Measurements from ENCODE around the gene ATP1B1. TPM values are rescaled to one million over a fixed set of nuclear protein-coding genes. Genes with fewer than 3 reads are reported as not detected.
A peak's percentile ranks its signal among the peaks of the same experiment; 100 is the strongest.

ATP1B1 gene
- total and polyA plus RNA-seq, 9 of the 15 experiments (the other 6 are each of a cell fraction or from before 2014, with no cell fraction given), result 0.76 to 3.0 (median 1.7) TPM

DNA sequence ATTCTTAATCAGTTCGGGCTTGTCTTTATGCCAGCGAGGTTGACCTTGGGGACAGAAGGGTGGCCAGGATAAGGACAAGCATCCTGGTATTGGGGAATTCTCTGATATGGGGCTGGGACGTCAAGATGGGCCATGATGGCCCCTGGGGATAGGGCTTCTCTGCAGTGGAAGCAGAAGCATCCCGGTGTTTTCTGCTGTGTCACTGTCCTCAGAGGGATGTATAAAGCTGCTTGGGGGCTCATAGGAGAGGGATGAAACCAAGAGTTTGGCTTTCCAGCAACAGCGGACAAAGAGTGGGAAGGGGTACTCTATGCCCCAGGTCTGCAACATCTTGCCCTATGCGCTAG is 1.4 kb upstream of the ATP1B1 start:
- H3K27ac ChIP-seq (ENCODE audit: extremely low read depth, low read depth, low read length), result no peak overlapping the region
- no peak overlapping the region for H3K9ac ChIP-seq (ENCODE audit: insufficient read depth in 1 of 2, low read depth in 2 of 2, low read length in 2 of 2)
- H3K4me3 ChIP-seq, result no peak overlapping the region
- H3K9me1 ChIP-seq (ENCODE audit: control insufficient read depth, insufficient read depth, low read length), result no peaks in the 10 kb centered on the region
- FAIRE-seq, result no peak
- peaks cover 3 to 18% of the 10 kb centered on the region in 2 experiments; a peak in 4 of 5 replicates for H3K4me1 ChIP-seq (replicated peaks in 1 of 2; ENCODE audit: control insufficient read depth in 2 of 2, insufficient read depth in 2 of 2, low read length in 2 of 2)
- no peak for ATAC-seq
- no peaks in the 10 kb centered on the region for H3K9me3 ChIP-seq (replicated peaks; ENCODE audit: control insufficient read depth, insufficient read depth, low read depth, low read length)
- no TSS peak for BruUV-seq (replicated peaks)
- no peaks in the 10 kb centered on the region for H3K79me2 ChIP-seq (ENCODE audit: control insufficient read depth, insufficient read depth, low read length)
- CTCF ChIA-PET (ENCODE audit: low intra/inter-chr PET ratio), result no interaction called here
- intact Hi-C loops (cut with micrococcal nuclease) (loop anchor here (5.0 to 10.0 kb wide), 2 partner anchors 440 to 658 kb away; no protein-coding TSS in a partner anchor), in situ Hi-C loops (cut with MboI) (no loop called here)
- H3K27me3 ChIP-seq (ENCODE audit: control insufficient read depth in 2 of 2, insufficient read depth in 2 of 2, low read length in 2 of 2), result peaks cover 15 to 51% of the 10 kb centered on the region in 2 experiments
- peak in 1 of 4 experiments; percentile 26 for DNase-seq (ENCODE audit: extremely low read depth in 1 of 4, low spot score in 3 of 4)
- POLR2A ChIA-PET, result interaction anchor here (0.6 to 2.0 kb wide), 6 partner anchors 11 to 548 kb away, joined by 3 to 8 read pairs (median 4); no protein-coding TSS in a partner anchor
- H2AFZ ChIP-seq (ENCODE audit: low read depth, low read length), result no peak overlapping the region
- H4K20me1 ChIP-seq (replicated peaks; ENCODE audit: control insufficient read depth, insufficient read depth, low read length), result no peaks in the 10 kb centered on the region
- H3K36me3 ChIP-seq (ENCODE audit: control insufficient read depth, insufficient read depth, low read length), result no peaks in the 10 kb centered on the region
- no peak overlapping the region for H3K4me2 ChIP-seq (ENCODE audit: insufficient read depth, low read length)
- 18% methylated on average over 6 of the region's 6 CpGs for WGBS (ENCODE audit: insufficient coverage, low coverage, missing lambda C conversion rate)
- TF ChIP-seq ZNF584 (CRISPR knock-in tag; IDR thresholded peaks at IDR 0.05; ENCODE audit: low read depth) (no peak), ZNF707 (CRISPR knock-in tag; conservative IDR thresholded peaks at IDR 0.05) (no peak), ARHGAP35 (IDR thresholded peaks at IDR 0.05; ENCODE audit: partially characterized antibody) (no peak), C11orf30 (IDR thresholded peaks at IDR 0.05; ENCODE audit: low read depth) (peak; percentile 68), ZNF274 (IDR thresholded peaks at IDR 0.05; ENCODE audit: borderline replicate concordance, low read depth, low read length) (no peak), TFAM (CRISPR knock-in tag; conservative IDR thresholded peaks at IDR 0.05) (no peak), ELF2 (CRISPR knock-in tag; IDR thresholded peaks at IDR 0.05) (no peak), KLF10 (CRISPR knock-in tag; IDR thresholded peaks at IDR 0.05) (no peak), GABPB1 (CRISPR knock-in tag; IDR thresholded peaks at IDR 0.05) (no peak), NBN (IDR thresholded peaks at IDR 0.05; ENCODE audit: low read depth) (no peak), FUS (optimal IDR thresholded peaks at IDR 0.05; ENCODE audit: low read depth, low read length) (no peak), RNF2 (IDR thresholded peaks at IDR 0.05) (no peak), NR2C2 (CRISPR knock-in tag; IDR thresholded peaks at IDR 0.05) (no peak), NR2C2 (tag; IDR thresholded peaks at IDR 0.05) (no peak), PML (IDR thresholded peaks at IDR 0.05; ENCODE audit: low read length) (no peak), MAFG (tag; conservative IDR thresholded peaks at IDR 0.05) (peak; percentile 76), SETDB1 (IDR thresholded peaks at IDR 0.05; ENCODE audit: low read length) (no peak), KDM2B (CRISPR knock-in tag; IDR thresholded peaks at IDR 0.05) (no peak), MYNN (IDR thresholded peaks at IDR 0.05) (no peak), MYNN (CRISPR knock-in tag; IDR thresholded peaks at IDR 0.05) (no peak)
- TF ChIP-seq, protein P1, sequence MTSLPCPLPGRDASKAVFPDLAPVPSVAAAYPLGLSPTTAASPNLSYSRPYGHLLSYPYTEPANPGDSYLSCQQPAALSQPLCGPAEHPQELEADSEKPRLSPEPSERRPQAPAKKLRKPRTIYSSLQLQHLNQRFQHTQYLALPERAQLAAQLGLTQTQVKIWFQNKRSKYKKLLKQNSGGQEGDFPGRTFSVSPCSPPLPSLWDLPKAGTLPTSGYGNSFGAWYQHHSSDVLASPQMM (CRISPR knock-in tag; IDR thresholded peaks at IDR 0.05), result no peak
- TF ChIP-seq, protein P2, sequence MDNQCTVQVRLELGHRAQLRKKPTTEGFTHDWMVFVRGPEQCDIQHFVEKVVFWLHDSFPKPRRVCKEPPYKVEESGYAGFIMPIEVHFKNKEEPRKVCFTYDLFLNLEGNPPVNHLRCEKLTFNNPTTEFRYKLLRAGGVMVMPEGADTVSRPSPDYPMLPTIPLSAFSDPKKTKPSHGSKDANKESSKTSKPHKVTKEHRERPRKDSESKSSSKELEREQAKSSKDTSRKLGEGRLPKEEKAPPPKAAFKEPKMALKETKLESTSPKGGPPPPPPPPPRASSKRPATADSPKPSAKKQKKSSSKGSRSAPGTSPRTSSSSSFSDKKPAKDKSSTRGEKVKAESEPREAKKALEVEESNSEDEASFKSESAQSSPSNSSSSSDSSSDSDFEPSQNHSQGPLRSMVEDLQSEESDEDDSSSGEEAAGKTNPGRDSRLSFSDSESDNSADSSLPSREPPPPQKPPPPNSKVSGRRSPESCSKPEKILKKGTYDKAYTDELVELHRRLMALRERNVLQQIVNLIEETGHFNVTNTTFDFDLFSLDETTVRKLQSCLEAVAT (IDR thresholded peaks at IDR 0.05), result no peak
- TF ChIP-seq, protein P3, sequence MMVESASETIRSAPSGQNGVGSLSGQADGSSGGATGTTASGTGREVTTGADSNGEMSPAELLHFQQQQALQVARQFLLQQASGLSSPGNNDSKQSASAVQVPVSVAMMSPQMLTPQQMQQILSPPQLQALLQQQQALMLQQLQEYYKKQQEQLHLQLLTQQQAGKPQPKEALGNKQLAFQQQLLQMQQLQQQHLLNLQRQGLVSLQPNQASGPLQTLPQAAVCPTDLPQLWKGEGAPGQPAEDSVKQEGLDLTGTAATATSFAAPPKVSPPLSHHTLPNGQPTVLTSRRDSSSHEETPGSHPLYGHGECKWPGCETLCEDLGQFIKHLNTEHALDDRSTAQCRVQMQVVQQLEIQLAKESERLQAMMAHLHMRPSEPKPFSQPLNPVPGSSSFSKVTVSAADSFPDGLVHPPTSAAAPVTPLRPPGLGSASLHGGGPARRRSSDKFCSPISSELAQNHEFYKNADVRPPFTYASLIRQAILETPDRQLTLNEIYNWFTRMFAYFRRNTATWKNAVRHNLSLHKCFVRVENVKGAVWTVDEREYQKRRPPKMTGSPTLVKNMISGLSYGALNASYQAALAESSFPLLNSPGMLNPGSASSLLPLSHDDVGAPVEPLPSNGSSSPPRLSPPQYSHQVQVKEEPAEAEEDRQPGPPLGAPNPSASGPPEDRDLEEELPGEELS (CRISPR knock-in tag; IDR thresholded peaks at IDR 0.05; ENCODE audit: borderline replicate concordance), result no peak
